Liver (tissue), 9 donors: ENCODE measurements around the gene TPRN. TPM values are rescaled to one million over a fixed set of nuclear protein-coding genes. Genes with fewer than 3 reads are reported as not detected.

Experiments
- DNase-seq: peaks from one replicate; pipeline ENCODE4 v3.0.0-alpha.2; 2017; ENCODE audit warnings: low spot score
- H3K27ac ChIP-seq, 2 donors: one replicate each; pipeline ENCODE4 v1.7.0; 2013; ENCODE audit warnings: inconsistent platforms in 2 of 2, low read length in 2 of 2, control low read depth in 1 of 2, low read depth in 1 of 2, mild to moderate bottlenecking in 1 of 2
- H3K27me3 ChIP-seq, 4 donors: one replicate each; pipeline versions ENCODE4 v1.6.1 to v1.7.0; 2013; ENCODE audit warnings: low read length in 3 of 4, inconsistent platforms in 1 of 4, mild to moderate bottlenecking in 1 of 4, moderate library complexity in 1 of 4; ENCODE audit not compliant: control insufficient read depth in 4 of 4, insufficient read depth in 4 of 4
- H3K36me3 ChIP-seq, 4 donors: one replicate each; pipeline versions ENCODE4 v1.6.1 to v1.7.0; 2013; ENCODE audit warnings: low read length in 3 of 4, mild to moderate bottlenecking in 3 of 4, low read depth in 1 of 4, moderate library complexity in 1 of 4; ENCODE audit not compliant: control insufficient read depth in 4 of 4, insufficient read depth in 3 of 4
- H3K4me1 ChIP-seq, 4 donors: one replicate each; pipeline versions ENCODE4 v1.6.1 to v1.7.0; 2013; ENCODE audit warnings: low read length in 3 of 4, mild to moderate bottlenecking in 3 of 4, moderate library complexity in 1 of 4; ENCODE audit not compliant: control insufficient read depth in 4 of 4, insufficient read depth in 4 of 4
- H3K4me3 ChIP-seq, 3 donors: one replicate each; pipeline versions ENCODE4 v1.6.1 to v1.7.0; 2013; ENCODE audit warnings: low read length in 3 of 3, control low read depth in 1 of 3, low read depth in 1 of 3, mild to moderate bottlenecking in 1 of 3
- H3K9ac ChIP-seq, 2 donors: one replicate each; pipeline ENCODE4 v1.7.0; 2013; ENCODE audit warnings: low read length in 2 of 2, mild to moderate bottlenecking in 2 of 2, moderate library complexity in 2 of 2, control low read depth in 1 of 2, low read depth in 1 of 2
- H3K9me3 ChIP-seq, 4 donors: one replicate each; pipeline versions ENCODE4 v1.6.1 to v1.7.0; 2013; ENCODE audit warnings: low read length in 3 of 4; ENCODE audit not compliant: control insufficient read depth in 4 of 4
- EGR1 ChIP-seq, 2 donors: IDR thresholded peaks; 2 replicates each; pipeline ENCODE4 v1.6.1; 2016 to 2018; ENCODE audit warnings: antibody characterized with exemption in 2 of 2, low read depth in 2 of 2
- FOXA1 ChIP-seq: IDR thresholded peaks from 2 replicates; pipeline ENCODE4 v1.6.1; 2016; ENCODE audit warnings: antibody characterized with exemption
- FOXA2 ChIP-seq: IDR thresholded peaks from 2 replicates; pipeline ENCODE4 v1.6.1; 2016; ENCODE audit warnings: antibody characterized with exemption
- HNF4A ChIP-seq, 2 donors: conservative IDR thresholded peaks; 2 replicates each; pipeline ENCODE4 v1.6.1; 2016; ENCODE audit warnings: antibody characterized with exemption in 2 of 2, mild to moderate bottlenecking in 2 of 2
- HNF4G ChIP-seq: IDR thresholded peaks from 2 replicates; pipeline ENCODE4 v1.6.1; 2016; ENCODE audit warnings: antibody characterized with exemption
- JUND ChIP-seq, 2 donors: IDR thresholded peaks; 2 replicates each; pipeline ENCODE4 v1.6.1; 2016; ENCODE audit warnings: antibody characterized with exemption in 2 of 2
- MAX ChIP-seq: IDR thresholded peaks from 2 replicates; pipeline ENCODE4 v1.6.1; 2016; ENCODE audit warnings: antibody characterized with exemption
- NR2F2 ChIP-seq: IDR thresholded peaks from 2 replicates; pipeline ENCODE4 v1.6.1; 2016; ENCODE audit warnings: antibody characterized with exemption
- RAD21 ChIP-seq, 2 donors: IDR thresholded peaks; 2 replicates each; pipeline ENCODE4 v1.6.1; 2016; ENCODE audit warnings: antibody characterized with exemption in 2 of 2, mild to moderate bottlenecking in 2 of 2
- RXRA ChIP-seq, 2 donors: IDR thresholded peaks; 2 replicates each; pipeline ENCODE4 v1.6.1; 2017 to 2018; ENCODE audit warnings: antibody characterized with exemption in 2 of 2, mild to moderate bottlenecking in 1 of 2
- SP1 ChIP-seq: IDR thresholded peaks from 2 replicates; pipeline ENCODE4 v1.6.1; 2018; ENCODE audit warnings: antibody characterized with exemption, mild to moderate bottlenecking
- YY1 ChIP-seq: IDR thresholded peaks from 2 replicates; pipeline ENCODE4 v1.6.1; 2016; ENCODE audit warnings: antibody characterized with exemption, mild to moderate bottlenecking
- ZBTB33 ChIP-seq: IDR thresholded peaks from 2 replicates; pipeline ENCODE4 v1.6.1; 2016; ENCODE audit warnings: antibody characterized with exemption
- WGBS: extraction: QIAGEN DNeasy Blood & Tissue Kit; methylation state at CpG from one replicate; pipeline ENCODE4 v1.1.7; 2013; 5-methylcytosine and 5-hydroxymethylcytosine counted together
- polyA plus RNA-seq, 2 donors: library from polyadenylated mRNA; stranded (reverse) in 1 of 2; unstranded in 1 of 2; fragments of 200-250 nt in 1 of 2; fragments of >200 nt in 1 of 2; fragmentation: Nextera tagmentation in 1 of 2; extraction: Ambion mirVana in 1 of 2; gene quantifications; one replicate each; pipeline versions ENCODE4 v1.2.1 to v1.2.3, GENCODE V29; 2013 to 2015
- total RNA-seq, 2 donors: library from RNA; depleted of rRNA; stranded (reverse); fragments of >200 nt; gene quantifications; one replicate each; pipeline ENCODE4 v1.2.3, GENCODE V29; 2014
- TF ChIP-seq, protein P1 (sequence below): IDR thresholded peaks from 2 replicates; pipeline ENCODE4 v1.6.1; 2016; ENCODE audit warnings: antibody characterized with exemption
- TF ChIP-seq, protein P2 (sequence below): IDR thresholded peaks from 2 replicates; pipeline ENCODE4 v1.6.1; 2016; ENCODE audit warnings: antibody characterized with exemption, mild to moderate bottlenecking
- TF ChIP-seq, protein P3 (sequence below): fragments of 150-350 bp; IDR thresholded peaks from 2 replicates; pipeline ENCODE4 v1.5.1; 2017; ENCODE audit warnings: improper control_type of control experiment, low read depth, low read length; ENCODE audit not compliant: missing input control
- donor health status: healthy.
- donor health status: healthy.
- donor health status: healthy.
- donor health status: healthy.
- donor health status: healthy.

The TPRN gene
- total and polyA plus RNA-seq, 4 donors: 5.4 to 20.1 (median 11.1) TPM

- 17% methylated on average over 23 of the region's 23 CpGs for WGBS
- Histone ChIP-seq H3K9ac (peak overlapping the region; percentile 30 to 40), H3K36me3 (no peaks in the 10 kb centered on the region), H3K27me3 (no peaks in the 10 kb centered on the region), H3K4me3 (peak overlapping the region; percentile 47 to 83 (median 57)), H3K9me3 (no peaks in the 10 kb centered on the region), H3K27ac (peak overlapping the region; percentile 58 to 87), H3K4me1 (peaks cover 27 to 83% (median 72%) of the 10 kb centered on the region in 4 donors)
- no peak for DNase-seq
- TF ChIP-seq FOXA2: no peak
- no peak for TF ChIP-seq HNF4G
- TF ChIP-seq RAD21 (IDR thresholded peaks at IDR 0.05): no peak
- no peak for TF ChIP-seq RXRA (IDR thresholded peaks at IDR 0.05)
- no peak for TF ChIP-seq EGR1 (IDR thresholded peaks at IDR 0.05; ENCODE audit: low read depth in 2 of 2)
- TF ChIP-seq HNF4A (conservative IDR thresholded peaks at IDR 0.05): no peak
- no peak for TF ChIP-seq ZBTB33
- TF ChIP-seq, protein P1, sequence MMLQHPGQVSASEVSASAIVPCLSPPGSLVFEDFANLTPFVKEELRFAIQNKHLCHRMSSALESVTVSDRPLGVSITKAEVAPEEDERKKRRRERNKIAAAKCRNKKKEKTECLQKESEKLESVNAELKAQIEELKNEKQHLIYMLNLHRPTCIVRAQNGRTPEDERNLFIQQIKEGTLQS: no peak
- TF ChIP-seq, protein P2, sequence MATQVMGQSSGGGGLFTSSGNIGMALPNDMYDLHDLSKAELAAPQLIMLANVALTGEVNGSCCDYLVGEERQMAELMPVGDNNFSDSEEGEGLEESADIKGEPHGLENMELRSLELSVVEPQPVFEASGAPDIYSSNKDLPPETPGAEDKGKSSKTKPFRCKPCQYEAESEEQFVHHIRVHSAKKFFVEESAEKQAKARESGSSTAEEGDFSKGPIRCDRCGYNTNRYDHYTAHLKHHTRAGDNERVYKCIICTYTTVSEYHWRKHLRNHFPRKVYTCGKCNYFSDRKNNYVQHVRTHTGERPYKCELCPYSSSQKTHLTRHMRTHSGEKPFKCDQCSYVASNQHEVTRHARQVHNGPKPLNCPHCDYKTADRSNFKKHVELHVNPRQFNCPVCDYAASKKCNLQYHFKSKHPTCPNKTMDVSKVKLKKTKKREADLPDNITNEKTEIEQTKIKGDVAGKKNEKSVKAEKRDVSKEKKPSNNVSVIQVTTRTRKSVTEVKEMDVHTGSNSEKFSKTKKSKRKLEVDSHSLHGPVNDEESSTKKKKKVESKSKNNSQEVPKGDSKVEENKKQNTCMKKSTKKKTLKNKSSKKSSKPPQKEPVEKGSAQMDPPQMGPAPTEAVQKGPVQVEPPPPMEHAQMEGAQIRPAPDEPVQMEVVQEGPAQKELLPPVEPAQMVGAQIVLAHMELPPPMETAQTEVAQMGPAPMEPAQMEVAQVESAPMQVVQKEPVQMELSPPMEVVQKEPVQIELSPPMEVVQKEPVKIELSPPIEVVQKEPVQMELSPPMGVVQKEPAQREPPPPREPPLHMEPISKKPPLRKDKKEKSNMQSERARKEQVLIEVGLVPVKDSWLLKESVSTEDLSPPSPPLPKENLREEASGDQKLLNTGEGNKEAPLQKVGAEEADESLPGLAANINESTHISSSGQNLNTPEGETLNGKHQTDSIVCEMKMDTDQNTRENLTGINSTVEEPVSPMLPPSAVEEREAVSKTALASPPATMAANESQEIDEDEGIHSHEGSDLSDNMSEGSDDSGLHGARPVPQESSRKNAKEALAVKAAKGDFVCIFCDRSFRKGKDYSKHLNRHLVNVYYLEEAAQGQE: no peak
- TF ChIP-seq, protein P3, sequence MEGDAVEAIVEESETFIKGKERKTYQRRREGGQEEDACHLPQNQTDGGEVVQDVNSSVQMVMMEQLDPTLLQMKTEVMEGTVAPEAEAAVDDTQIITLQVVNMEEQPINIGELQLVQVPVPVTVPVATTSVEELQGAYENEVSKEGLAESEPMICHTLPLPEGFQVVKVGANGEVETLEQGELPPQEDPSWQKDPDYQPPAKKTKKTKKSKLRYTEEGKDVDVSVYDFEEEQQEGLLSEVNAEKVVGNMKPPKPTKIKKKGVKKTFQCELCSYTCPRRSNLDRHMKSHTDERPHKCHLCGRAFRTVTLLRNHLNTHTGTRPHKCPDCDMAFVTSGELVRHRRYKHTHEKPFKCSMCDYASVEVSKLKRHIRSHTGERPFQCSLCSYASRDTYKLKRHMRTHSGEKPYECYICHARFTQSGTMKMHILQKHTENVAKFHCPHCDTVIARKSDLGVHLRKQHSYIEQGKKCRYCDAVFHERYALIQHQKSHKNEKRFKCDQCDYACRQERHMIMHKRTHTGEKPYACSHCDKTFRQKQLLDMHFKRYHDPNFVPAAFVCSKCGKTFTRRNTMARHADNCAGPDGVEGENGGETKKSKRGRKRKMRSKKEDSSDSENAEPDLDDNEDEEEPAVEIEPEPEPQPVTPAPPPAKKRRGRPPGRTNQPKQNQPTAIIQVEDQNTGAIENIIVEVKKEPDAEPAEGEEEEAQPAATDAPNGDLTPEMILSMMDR: no peak
- TF ChIP-seq FOXA1: no peak
- TF ChIP-seq NR2F2: no peak
- TF ChIP-seq JUND (IDR thresholded peaks at IDR 0.05): no peak
- no peak for TF ChIP-seq MAX
- no peak for TF ChIP-seq YY1
- TF ChIP-seq SP1: no peak
These were observed 796 bp upstream of the TPRN start for GRCh38 chr9:137201205-137201868.
